ENCODE results near the gene PLXNA4.

- TF ChIP-seq CTCF (IDR thresholded peaks at IDR 0.05; ENCODE audit: low read depth, low read length, poor library complexity, severe bottlenecking): no peak
- no peak for TF ChIP-seq EZH2phosphoT487 (IDR thresholded peaks at IDR 0.05; ENCODE audit: borderline replicate concordance, low read length)
Measured at GRCh38 chr7:132377015-132377414, 199.3 kb downstream of the PLXNA4 start.

Measured in DOHH2 (cell line).